ENCODE data around the gene S100A13. TPM values are rescaled to one million over a fixed set of nuclear protein-coding genes. Genes with fewer than 3 reads are reported as not detected.

The S100A13 gene
- total RNA-seq, 1 experiment from 2014 or later, result 350 TPM

Other genes with a start within 250 kb of the S100A13 start
- gene S100A8, start 236.4 kb downstream of the S100A13 start, total RNA-seq (2014; rRNA removed), result 0.29 TPM in 1 of 2 replicates, not detected in the other
- gene S100A7A, start 211.0 kb downstream of the S100A13 start, total RNA-seq (2014; rRNA removed), result not detected in 2 replicates
- not detected in 2 replicates for gene S100A7, start 166.9 kb downstream of the S100A13 start, total RNA-seq (2014; rRNA removed)
- gene S100A6, start 91.5 kb downstream of the S100A13 start, total RNA-seq (2014; rRNA removed), result 1,818 and 2,572 TPM in 2 replicates
- 2.5 and 6.3 TPM in 2 replicates for gene S100A5, start 86.6 kb downstream of the S100A13 start, total RNA-seq (2014; rRNA removed)
- gene S100A4, start 81.7 kb downstream of the S100A13 start, total RNA-seq (2014; rRNA removed), result 32.2 and 55.8 TPM in 2 replicates
- 4.6 and 7.9 TPM in 2 replicates for gene S100A3, start 78.2 kb downstream of the S100A13 start, total RNA-seq (2014; rRNA removed)
- gene S100A2, start 61.7 kb downstream of the S100A13 start, total RNA-seq (2014; rRNA removed), result 358 and 373 TPM in 2 replicates
- 1,254 and 1,288 TPM in 2 replicates for gene S100A16, start 14.4 kb downstream of the S100A13 start, total RNA-seq (2014; rRNA removed)
- 462 and 536 TPM in 2 replicates for gene S100A14, start 11.2 kb downstream of the S100A13 start, total RNA-seq (2014; rRNA removed)
- gene S100A1, start 929 bp upstream of the S100A13 start, total RNA-seq (2014; rRNA removed), result 0.29 TPM in 1 of 2 replicates, not detected in the other
- 101 and 112 TPM in 2 replicates for gene CHTOP, start 6.6 kb upstream of the S100A13 start, total RNA-seq (2014; rRNA removed)
- 46.4 and 82.0 TPM in 2 replicates for gene SNAPIN, start 31.2 kb upstream of the S100A13 start, total RNA-seq (2014; rRNA removed)
- 398 and 439 TPM in 2 replicates for gene ILF2, start 43.5 kb upstream of the S100A13 start, total RNA-seq (2014; rRNA removed)
- gene NPR1, start 51.2 kb upstream of the S100A13 start, total RNA-seq (2014; rRNA removed), result 0.46 and 0.84 TPM in 2 replicates
- gene INTS3, start 100.5 kb upstream of the S100A13 start, total RNA-seq (2014; rRNA removed), result 46.5 and 57.4 TPM in 2 replicates
- gene SLC27A3, start 147.9 kb upstream of the S100A13 start, total RNA-seq (2014; rRNA removed), result 6.3 and 9.2 TPM in 2 replicates

All from PC-3 (cell line).